ENCODE data around the gene MAPRE2.

Gene MAPRE2

DNA sequence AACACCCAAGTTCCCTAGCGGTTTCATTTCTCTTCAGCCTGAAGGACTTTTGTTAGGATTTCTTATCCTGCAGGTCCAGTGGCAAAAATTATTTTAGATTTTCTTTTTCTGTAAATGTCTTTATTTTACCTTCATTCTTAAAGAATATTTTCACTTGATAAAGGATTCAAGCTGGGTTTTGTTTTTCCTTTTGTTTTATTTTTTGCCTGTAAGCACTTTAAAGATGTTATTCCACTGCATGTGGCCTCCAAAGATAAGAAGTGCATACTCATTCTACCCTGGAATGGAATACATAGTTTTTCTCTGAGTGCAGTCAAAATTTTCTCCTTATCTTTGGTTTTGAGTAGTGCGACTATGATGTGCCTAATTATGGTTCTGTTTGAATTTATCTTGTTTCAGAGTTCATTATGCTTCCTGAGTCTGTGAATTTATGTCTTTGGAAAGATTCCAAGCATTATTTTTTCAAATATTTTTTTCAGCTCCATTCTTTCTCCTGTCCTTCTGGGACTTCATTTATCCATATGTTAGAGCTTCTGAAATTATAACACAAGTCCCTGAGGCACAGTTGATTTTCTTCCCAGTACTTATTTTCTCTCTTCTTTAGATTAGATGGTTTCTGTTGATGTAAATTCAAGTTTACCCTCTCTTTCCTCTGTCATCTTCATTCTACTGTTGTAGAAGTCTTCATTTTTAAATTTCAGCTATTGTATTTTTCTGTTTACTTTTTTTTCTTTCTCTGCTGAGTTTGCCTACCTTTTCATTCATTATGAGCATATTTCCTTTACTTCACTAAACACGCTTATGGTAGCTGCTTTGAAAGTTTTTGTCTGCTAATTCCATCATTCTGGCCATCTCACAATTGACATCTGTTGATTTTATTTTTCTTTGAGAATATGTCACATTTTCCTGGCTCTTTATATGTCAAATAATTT, 69.6 kb downstream of the MAPRE2 start:
- TF ChIP-seq, protein P1, sequence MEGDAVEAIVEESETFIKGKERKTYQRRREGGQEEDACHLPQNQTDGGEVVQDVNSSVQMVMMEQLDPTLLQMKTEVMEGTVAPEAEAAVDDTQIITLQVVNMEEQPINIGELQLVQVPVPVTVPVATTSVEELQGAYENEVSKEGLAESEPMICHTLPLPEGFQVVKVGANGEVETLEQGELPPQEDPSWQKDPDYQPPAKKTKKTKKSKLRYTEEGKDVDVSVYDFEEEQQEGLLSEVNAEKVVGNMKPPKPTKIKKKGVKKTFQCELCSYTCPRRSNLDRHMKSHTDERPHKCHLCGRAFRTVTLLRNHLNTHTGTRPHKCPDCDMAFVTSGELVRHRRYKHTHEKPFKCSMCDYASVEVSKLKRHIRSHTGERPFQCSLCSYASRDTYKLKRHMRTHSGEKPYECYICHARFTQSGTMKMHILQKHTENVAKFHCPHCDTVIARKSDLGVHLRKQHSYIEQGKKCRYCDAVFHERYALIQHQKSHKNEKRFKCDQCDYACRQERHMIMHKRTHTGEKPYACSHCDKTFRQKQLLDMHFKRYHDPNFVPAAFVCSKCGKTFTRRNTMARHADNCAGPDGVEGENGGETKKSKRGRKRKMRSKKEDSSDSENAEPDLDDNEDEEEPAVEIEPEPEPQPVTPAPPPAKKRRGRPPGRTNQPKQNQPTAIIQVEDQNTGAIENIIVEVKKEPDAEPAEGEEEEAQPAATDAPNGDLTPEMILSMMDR (conservative IDR thresholded peaks at IDR 0.05; ENCODE audit: low read depth, low read length), result no peak
- no peak for DNase-seq (ENCODE audit: low read depth)
- H3K4me3 ChIP-seq (ENCODE audit: low read length), result no peak overlapping the region

DNA sequence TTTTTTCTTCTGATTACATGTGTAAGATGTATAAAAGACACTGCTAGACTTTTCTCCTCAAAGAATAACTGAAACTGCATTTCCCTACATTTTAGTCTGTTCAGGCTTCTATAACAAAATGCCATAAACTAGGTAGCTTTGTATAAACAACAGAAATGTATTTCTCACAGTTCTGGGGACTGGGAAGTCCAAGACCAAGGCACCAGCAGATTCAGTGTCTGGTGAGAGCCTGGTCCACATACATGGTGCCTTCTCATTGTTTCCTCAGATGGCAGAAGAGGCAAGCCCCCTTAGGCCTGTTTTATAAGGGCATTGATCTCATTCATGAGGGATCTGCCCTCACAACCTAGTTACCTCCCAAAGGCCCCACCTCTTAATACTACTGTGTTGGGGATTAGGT, 71.5 kb downstream of the MAPRE2 start:
- TF ChIP-seq, protein P1 (conservative IDR thresholded peaks at IDR 0.05; ENCODE audit: low read depth, low read length), result no peak
- no peak for DNase-seq (ENCODE audit: low read depth)
- H3K4me3 ChIP-seq (ENCODE audit: low read length), result no peak overlapping the region

DNA sequence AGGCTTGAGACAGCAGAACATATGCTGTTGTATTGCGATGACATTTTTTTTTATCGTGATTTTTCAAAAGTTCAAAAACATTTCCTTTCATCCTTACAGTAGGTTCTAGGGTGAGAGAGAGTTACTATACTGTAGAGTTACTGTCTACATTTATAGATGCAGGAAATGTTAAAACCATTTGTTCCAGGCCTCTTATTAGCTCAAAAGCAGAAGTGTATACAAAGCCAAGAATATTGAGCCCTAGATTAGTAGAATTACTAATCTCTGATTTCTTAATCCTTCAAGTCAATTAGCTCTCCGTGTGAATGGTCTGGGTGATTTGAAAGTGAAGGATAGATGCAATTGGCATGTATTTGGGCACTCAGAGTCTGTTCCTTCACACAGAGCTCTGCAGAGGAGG, 73.1 kb downstream of the MAPRE2 start:
- TF ChIP-seq, protein P1 (conservative IDR thresholded peaks at IDR 0.05; ENCODE audit: low read depth, low read length), result no peak
- no peak for DNase-seq (ENCODE audit: low read depth)
- no peak overlapping the region for H3K4me3 ChIP-seq (ENCODE audit: low read length)

DNA sequence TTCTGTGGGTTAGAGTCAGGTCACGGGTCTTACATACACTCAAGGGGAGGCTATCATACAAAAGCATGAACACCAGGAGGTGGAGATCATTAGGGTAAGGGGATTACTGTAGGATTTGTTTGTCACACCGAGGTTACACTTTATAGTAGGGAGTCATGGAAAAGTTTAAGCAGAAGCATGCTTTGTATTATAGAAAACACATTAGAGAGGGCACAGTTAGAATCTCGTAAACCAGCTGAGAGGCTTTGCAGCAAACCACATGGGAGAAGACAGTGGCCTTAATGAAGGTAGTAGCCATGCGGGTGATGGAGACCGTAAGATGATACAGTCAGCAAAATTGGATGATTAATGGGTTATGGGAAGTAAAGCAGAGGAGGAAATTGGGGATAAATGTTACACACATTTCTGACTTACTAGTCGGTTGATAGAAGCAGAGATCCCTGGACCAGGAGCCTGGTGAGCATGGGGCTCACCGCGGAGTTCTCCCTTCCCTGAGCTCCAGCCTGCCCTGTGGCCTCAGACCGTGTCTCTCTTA, 75.6 kb downstream of the MAPRE2 start:
- no peak for DNase-seq (ENCODE audit: low read depth)
- TF ChIP-seq, protein P1 (conservative IDR thresholded peaks at IDR 0.05; ENCODE audit: low read depth, low read length), result no peak
- H3K4me3 ChIP-seq (ENCODE audit: low read length), result no peak overlapping the region

DNA sequence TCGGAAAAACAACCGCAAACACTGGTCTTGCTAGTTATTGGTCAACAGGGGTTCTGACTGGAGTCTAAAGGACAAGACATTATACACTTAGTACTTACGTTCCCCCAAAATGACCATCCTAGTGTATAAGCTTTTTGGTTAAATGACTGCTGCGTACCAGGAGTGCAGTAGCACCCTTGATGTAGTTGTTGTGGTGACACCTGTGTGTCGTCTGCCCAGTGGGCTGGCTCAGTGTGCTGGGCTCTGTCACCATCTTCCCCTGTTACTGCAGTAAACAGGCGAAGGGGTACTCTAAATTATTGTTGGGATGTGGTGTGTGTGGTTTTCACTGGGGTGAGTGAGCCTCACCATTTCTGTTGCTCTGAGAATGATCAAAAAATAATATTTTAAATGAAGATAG, 76.2 kb downstream of the MAPRE2 start:
- no peak for DNase-seq (ENCODE audit: low read depth)
- TF ChIP-seq, protein P1 (conservative IDR thresholded peaks at IDR 0.05; ENCODE audit: low read depth, low read length), result no peak
- H3K4me3 ChIP-seq (ENCODE audit: low read length), result no peak overlapping the region

DNA sequence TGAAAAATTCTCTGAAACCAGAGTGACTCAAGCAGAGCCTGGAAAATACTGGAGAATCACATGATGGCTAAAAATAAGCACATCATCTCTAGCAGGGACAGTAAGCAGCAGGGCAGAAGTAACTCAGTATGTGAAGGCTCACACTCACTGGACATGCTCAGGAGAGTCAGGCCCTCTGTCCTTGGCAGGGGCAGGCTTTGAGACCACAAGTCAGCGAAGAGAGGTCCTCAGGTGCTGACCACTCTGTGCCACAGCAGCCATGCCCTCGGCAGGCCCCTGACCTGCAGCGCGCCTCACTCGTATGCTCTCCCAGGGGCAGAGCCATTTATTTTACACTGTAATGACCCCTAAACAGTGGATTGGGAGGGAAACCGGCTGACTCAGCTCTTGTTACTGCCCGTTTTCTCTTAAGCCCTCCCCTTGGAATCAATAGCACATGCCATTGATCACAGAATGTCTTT, 76.8 kb downstream of the MAPRE2 start:
- peak; percentile 33 for DNase-seq (ENCODE audit: low read depth)
- no peak overlapping the region for H3K4me3 ChIP-seq (ENCODE audit: low read length)
- TF ChIP-seq, protein P1 (conservative IDR thresholded peaks at IDR 0.05; ENCODE audit: low read depth, low read length), result no peak

DNA sequence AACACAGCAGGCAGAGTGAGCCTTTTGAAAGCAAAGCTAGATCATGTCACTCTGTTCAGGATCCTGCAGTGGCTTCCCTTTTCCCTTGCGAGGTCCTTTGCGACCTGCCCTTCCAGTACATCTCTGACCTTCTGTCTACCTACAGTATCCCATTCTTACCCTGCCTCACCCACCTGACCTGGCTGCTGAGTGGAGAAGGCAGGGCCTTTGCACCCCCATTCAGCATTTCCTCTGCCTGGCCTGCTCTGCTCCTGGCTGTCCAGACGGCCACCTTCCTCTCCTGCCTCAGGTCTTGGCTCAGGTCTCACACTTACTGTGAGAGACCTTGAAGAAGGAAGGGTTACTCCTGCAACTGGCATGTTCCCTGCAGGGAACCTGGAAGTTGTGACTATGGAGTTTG, 77.4 kb downstream of the MAPRE2 start:
- no peak overlapping the region for H3K4me3 ChIP-seq (ENCODE audit: low read length)
- TF ChIP-seq, protein P1 (conservative IDR thresholded peaks at IDR 0.05; ENCODE audit: low read depth, low read length), result no peak
- no peak for DNase-seq (ENCODE audit: low read depth)

All from retinal pigment epithelial cell (primary cell).